Fibroblast of peridontal ligament (primary cell): ENCODE measurements around the gene CPEB4.

Source experiments
- DNase-seq: peaks from one replicate; pipeline ENCODE4 v3.0.0-alpha.2; 2010; ENCODE audit errors: extremely low read depth

CPEB4 gene

GRCh38 chr5:173944511-173944910 lies 56.4 kb downstream of the CPEB4 start:
- no peak for DNase-seq

- DNase-seq = no peak
Measured at GRCh38 chr5:173945160-173945559, 57.0 kb downstream of the CPEB4 start.

GRCh38 chr5:173946323-173946722 lies 58.2 kb downstream of the CPEB4 start:
- DNase-seq = no peak

GRCh38 chr5:173950829-173951228 lies 62.7 kb downstream of the CPEB4 start:
- DNase-seq = no peak

- peak; percentile 87 for DNase-seq
Measured at GRCh38 chr5:173953528-173954090, 65.5 kb downstream of the CPEB4 start.

- peak; percentile 95 for DNase-seq
Measured at GRCh38 chr5:173954671-173955521, 66.7 kb downstream of the CPEB4 start.

GRCh38 chr5:173960986-173961385 lies 72.8 kb downstream of the CPEB4 start:
- DNase-seq = no peak

- peak; percentile 23 for DNase-seq
Measured at GRCh38 chr5:173961418-173961817, 73.3 kb downstream of the CPEB4 start.

GRCh38 chr5:173962436-173962972 lies 74.4 kb downstream of the CPEB4 start:
- no peak for DNase-seq

- DNase-seq = peak; percentile 80
Measured at GRCh38 chr5:173963182-173963838, 75.2 kb downstream of the CPEB4 start.

GRCh38 chr5:173963867-173964441 lies 75.8 kb downstream of the CPEB4 start:
- peak; percentile 69 for DNase-seq

GRCh38 chr5:173964506-173964905 lies 76.4 kb downstream of the CPEB4 start:
- DNase-seq = no peak

- DNase-seq = no peak
Measured at GRCh38 chr5:173967241-173967640, 79.1 kb downstream of the CPEB4 start.

- no peak for DNase-seq
Measured at GRCh38 chr5:173968154-173968797, 80.1 kb downstream of the CPEB4 start.

GRCh38 chr5:173969167-173970049 lies 81.3 kb downstream of the CPEB4 start:
- DNase-seq = peak; percentile 51

GRCh38 chr5:173970878-173971650 lies 82.9 kb downstream of the CPEB4 start:
- no peak for DNase-seq

GRCh38 chr5:173971681-173972345 lies 83.7 kb downstream of the CPEB4 start:
- no peak for DNase-seq

- DNase-seq = no peak
Measured at GRCh38 chr5:173972607-173972924, 84.4 kb downstream of the CPEB4 start.

GRCh38 chr5:173972925-173973615 lies 84.9 kb downstream of the CPEB4 start:
- peak; percentile 89 for DNase-seq
